Transverse colon (tissue), 4 donors: ENCODE data around the gene C15orf39. TPM values are rescaled to one million over a fixed set of nuclear protein-coding genes. Genes with fewer than 3 reads are reported as not detected.
A peak's percentile ranks its signal among the peaks of the same experiment; 100 is the strongest.

Source experiments
- DNase-seq: peaks from one replicate; pipeline ENCODE4 v3.0.0-alpha.2; 2019
- H3K27ac ChIP-seq, 4 donors: fragments of 200-600 bp; sonication (generic); 2 replicates each; pipeline ENCODE4 v1.5.1; 2016 to 2018; ENCODE audit warnings: inconsistent platforms in 4 of 4
- H3K27me3 ChIP-seq: fragments of 200-600 bp; sonication (generic); 2 replicates; pipeline ENCODE4 v1.5.1; 2017; ENCODE audit warnings: inconsistent platforms
- H3K36me3 ChIP-seq, 4 donors: fragments of 200-600 bp; sonication (generic); 2 replicates each; pipeline ENCODE4 v1.5.1; 2017 to 2019; ENCODE audit warnings: inconsistent platforms in 4 of 4
- H3K4me1 ChIP-seq, 4 donors: fragments of 200-600 bp; sonication (generic); 2 replicates each; pipeline ENCODE4 v1.5.1; 2017 to 2020; ENCODE audit warnings: inconsistent platforms in 4 of 4
- H3K4me3 ChIP-seq, 4 donors: fragments of 200-600 bp; sonication (generic); 1 replicate in 1 of 4; 2 replicates in 3 of 4; pipeline versions ENCODE4 v1.5.1 to v1.6.1; 2017 to 2019; ENCODE audit warnings: inconsistent platforms in 4 of 4
- H3K9me3 ChIP-seq, 2 donors: fragments of 200-600 bp; sonication (generic); 2 replicates each; pipeline ENCODE4 v1.5.1; 2017 to 2019; ENCODE audit warnings: inconsistent platforms in 2 of 2
- EP300 ChIP-seq: sonication (generic); formaldehyde crosslinking; IDR thresholded peaks from one replicate; pipeline ENCODE4 v1.6.1; 2017; ENCODE audit warnings: antibody characterized with exemption, low read depth
- POLR2A ChIP-seq: fragments of 450-650 bp; IDR thresholded peaks from one replicate; pipeline ENCODE4 v1.6.1; 2016; ENCODE audit warnings: antibody characterized with exemption, mild to moderate bottlenecking, moderate library complexity
- POLR2AphosphoS5 ChIP-seq, 3 donors: sonication (generic); formaldehyde crosslinking; IDR thresholded peaks; one replicate each; pipeline ENCODE4 v1.6.1; 2016; ENCODE audit warnings: antibody characterized with exemption in 3 of 3
- WGBS, 2 donors: methylation state at CpG; one replicate each; pipeline ENCODE4 v1.1.5; 2018; ENCODE audit warnings: low coverage in 1 of 2; 5-methylcytosine and 5-hydroxymethylcytosine counted together
- in situ Hi-C, 4 donors: fragments of 200-750 bp; cut with MboI; loops; one replicate each; pipeline versions ENCODE4 v1.15.0 to v1.15.1; 2017; ENCODE audit warnings: low sequenced_read_pairs in 3 of 4, low pct_ligation_motif_present in 1 of 4, low pct_unique_long_range_greater_than_20kb in 1 of 4
- intact Hi-C: fragments of 100-400 bp; cut with DNase I; formaldehyde crosslinking; loops from one replicate; pipeline ENCODE4 v1.15.1; 2023; ENCODE audit warnings: low total_unique reads
- total RNA-seq, 4 donors: library from RNA; depleted of rRNA; stranded (reverse); fragments of >200 nt; gene quantifications; one replicate each; pipeline ENCODE4 v1.1.0, GENCODE V29; 2016
- TF ChIP-seq, protein P1 (sequence below), 5 experiments: fragments of 200-600 bp in 3 of 5; fragments of 450-650 bp in 2 of 5; sonication (generic) in 3 of 5; IDR thresholded peaks; 1 replicate in 2 of 5; 2 replicates in 3 of 5; pipeline ENCODE4 v1.5.1; 2016 to 2017; ENCODE audit warnings: antibody characterized with exemption in 5 of 5, inconsistent platforms in 3 of 5, mild to moderate bottlenecking in 2 of 5, moderate library complexity in 1 of 5

Gene C15orf39
- total RNA-seq, 4 donors from 2014 or later = 20.9 to 27.9 (median 26.7) TPM

GRCh38 chr15:75200765-75201615 lies 692 bp upstream of the C15orf39 start:
- H3K27ac ChIP-seq = peak overlapping the region; percentile 96 to 97 (median 96)
- peaks cover 30 to 51% (median 37%) of the 10 kb centered on the region in 4 donors for H3K4me1 ChIP-seq
- peak; percentile 86 for DNase-seq
- H3K9me3 ChIP-seq = no peaks in the 10 kb centered on the region
- intact Hi-C loops (loop anchor here (1.0 kb wide), 1 partner anchor 21 kb away; no protein-coding TSS in a partner anchor), in situ Hi-C loops (loop anchor here in 3 of 4 donors (5.0 to 10.0 kb wide), 3 partner anchors 166 to 176 kb away; partner anchors contain the start of gene PPCDC (in 1 of the 3))
- no peaks in the 10 kb centered on the region for H3K36me3 ChIP-seq
- TF ChIP-seq POLR2A (peak; percentile 38), EP300 (no peak), POLR2AphosphoS5 (IDR thresholded peaks at IDR 0.05) (peak; percentile 42 to 76 (median 75))
- H3K27me3 ChIP-seq = no peaks in the 10 kb centered on the region
- H3K4me3 ChIP-seq = peak overlapping the region; percentile 79 to 89 (median 86)
- 0 to 12% methylated on average over 1 to 21 of the region's 21 CpGs for WGBS, 2 donors

- Histone ChIP-seq H3K36me3 (peaks cover 0 to under 1% (median 0%) of the 10 kb centered on the region in 4 donors), H3K27ac (peak overlapping the region; percentile 96 to 97 (median 96)), H3K4me3 (peak overlapping the region; percentile 79 to 89 (median 86)), H3K4me1 (peaks cover 30 to 51% (median 37%) of the 10 kb centered on the region in 4 donors), H3K27me3 (no peaks in the 10 kb centered on the region), H3K9me3 (no peaks in the 10 kb centered on the region)
- DNase-seq = peak; percentile 89
- in situ Hi-C loops = loop anchor here in 3 of 4 donors (5.0 to 10.0 kb wide), 3 partner anchors 168 to 178 kb away; partner anchors contain the start of gene PPCDC (in 1 of the 3)
- 1% methylated on average over 65 of the region's 71 CpGs; no CpG with 5 or more reads in 1 of the 2 donors for WGBS, 2 donors
- intact Hi-C loops = no loop called here
- TF ChIP-seq EP300 (no peak), POLR2AphosphoS5 (IDR thresholded peaks at IDR 0.05) (peak; percentile 30 to 77 (median 76)), POLR2A (peak; percentile 60)
- TF ChIP-seq, protein P1, sequence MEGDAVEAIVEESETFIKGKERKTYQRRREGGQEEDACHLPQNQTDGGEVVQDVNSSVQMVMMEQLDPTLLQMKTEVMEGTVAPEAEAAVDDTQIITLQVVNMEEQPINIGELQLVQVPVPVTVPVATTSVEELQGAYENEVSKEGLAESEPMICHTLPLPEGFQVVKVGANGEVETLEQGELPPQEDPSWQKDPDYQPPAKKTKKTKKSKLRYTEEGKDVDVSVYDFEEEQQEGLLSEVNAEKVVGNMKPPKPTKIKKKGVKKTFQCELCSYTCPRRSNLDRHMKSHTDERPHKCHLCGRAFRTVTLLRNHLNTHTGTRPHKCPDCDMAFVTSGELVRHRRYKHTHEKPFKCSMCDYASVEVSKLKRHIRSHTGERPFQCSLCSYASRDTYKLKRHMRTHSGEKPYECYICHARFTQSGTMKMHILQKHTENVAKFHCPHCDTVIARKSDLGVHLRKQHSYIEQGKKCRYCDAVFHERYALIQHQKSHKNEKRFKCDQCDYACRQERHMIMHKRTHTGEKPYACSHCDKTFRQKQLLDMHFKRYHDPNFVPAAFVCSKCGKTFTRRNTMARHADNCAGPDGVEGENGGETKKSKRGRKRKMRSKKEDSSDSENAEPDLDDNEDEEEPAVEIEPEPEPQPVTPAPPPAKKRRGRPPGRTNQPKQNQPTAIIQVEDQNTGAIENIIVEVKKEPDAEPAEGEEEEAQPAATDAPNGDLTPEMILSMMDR (IDR thresholded peaks at IDR 0.05) = peak; percentile 9 to 58 (median 28)
Observed at GRCh38 chr15:75202251-75203016, 752 bp downstream of the C15orf39 start.

GRCh38 chr15:75203017-75203907 lies 1.6 kb downstream of the C15orf39 start:
- 8% methylated on average over 18 of the region's 18 CpGs; no CpG with 5 or more reads in 1 of the 2 donors for WGBS, 2 donors
- intact Hi-C loops (no loop called here), in situ Hi-C loops (loop anchor here in 3 of 4 donors (5.0 to 10.0 kb wide), 3 partner anchors 168 to 178 kb away; partner anchors contain the start of gene PPCDC (in 1 of the 3))
- H3K4me1 ChIP-seq = peaks cover 30 to 51% (median 37%) of the 10 kb centered on the region in 4 donors
- H3K27me3 ChIP-seq = no peaks in the 10 kb centered on the region
- no peak for DNase-seq
- H3K9me3 ChIP-seq = no peaks in the 10 kb centered on the region
- H3K27ac ChIP-seq = peak overlapping the region; percentile 96 to 97 (median 96)
- H3K36me3 ChIP-seq = peaks cover 0 to 9% (median under 1%) of the 10 kb centered on the region in 4 donors
- H3K4me3 ChIP-seq = peak overlapping the region; percentile 79 to 89 (median 86)
- TF ChIP-seq POLR2A (no peak), EP300 (no peak), POLR2AphosphoS5 (IDR thresholded peaks at IDR 0.05) (no peak)
- TF ChIP-seq, protein P1 (IDR thresholded peaks at IDR 0.05) = no peak
